Measurements from ENCODE around the gene ADCY1.

DNA sequence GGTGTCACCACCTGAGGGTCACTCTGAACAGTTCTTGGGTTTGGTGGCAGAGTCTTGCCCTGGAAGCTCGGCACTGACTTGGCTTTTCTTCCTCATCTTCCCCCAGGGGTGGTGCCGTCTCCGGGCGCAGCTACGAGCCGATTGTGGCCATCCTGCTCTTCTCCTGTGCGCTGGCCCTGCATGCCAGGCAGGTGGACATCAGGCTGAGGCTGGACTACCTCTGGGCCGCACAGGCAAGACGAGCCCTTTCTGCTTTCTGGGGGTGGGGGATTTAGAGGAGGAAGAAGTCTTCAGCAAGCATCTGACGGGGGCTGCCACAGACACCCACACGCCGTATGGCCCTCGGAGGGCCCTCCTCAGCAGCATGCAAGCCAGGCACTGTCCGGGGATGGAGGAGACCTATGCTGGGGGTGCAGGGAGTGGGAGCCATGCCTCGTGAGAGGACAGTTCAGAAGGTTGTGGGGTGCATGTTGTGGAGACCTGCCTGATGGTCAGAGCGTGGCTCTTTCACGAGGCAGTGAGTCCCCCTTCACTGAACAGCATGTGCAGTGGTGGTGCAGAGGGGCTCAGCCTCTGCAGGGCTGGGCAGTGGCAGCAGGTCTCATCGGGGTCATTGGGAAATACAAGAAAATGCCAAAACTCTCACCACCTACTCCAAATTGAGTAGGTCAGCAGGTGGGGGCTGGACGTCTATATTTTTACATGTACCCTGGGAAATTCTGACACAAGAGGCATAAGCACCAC, 112.4 kb downstream of the ADCY1 start:
- TF ChIP-seq, protein P1, sequence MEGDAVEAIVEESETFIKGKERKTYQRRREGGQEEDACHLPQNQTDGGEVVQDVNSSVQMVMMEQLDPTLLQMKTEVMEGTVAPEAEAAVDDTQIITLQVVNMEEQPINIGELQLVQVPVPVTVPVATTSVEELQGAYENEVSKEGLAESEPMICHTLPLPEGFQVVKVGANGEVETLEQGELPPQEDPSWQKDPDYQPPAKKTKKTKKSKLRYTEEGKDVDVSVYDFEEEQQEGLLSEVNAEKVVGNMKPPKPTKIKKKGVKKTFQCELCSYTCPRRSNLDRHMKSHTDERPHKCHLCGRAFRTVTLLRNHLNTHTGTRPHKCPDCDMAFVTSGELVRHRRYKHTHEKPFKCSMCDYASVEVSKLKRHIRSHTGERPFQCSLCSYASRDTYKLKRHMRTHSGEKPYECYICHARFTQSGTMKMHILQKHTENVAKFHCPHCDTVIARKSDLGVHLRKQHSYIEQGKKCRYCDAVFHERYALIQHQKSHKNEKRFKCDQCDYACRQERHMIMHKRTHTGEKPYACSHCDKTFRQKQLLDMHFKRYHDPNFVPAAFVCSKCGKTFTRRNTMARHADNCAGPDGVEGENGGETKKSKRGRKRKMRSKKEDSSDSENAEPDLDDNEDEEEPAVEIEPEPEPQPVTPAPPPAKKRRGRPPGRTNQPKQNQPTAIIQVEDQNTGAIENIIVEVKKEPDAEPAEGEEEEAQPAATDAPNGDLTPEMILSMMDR (IDR thresholded peaks at IDR 0.05): no peak
- TF ChIP-seq POLR2A (IDR thresholded peaks at IDR 0.05): no peak
- no peak for TF ChIP-seq POLR2AphosphoS5 (IDR thresholded peaks at IDR 0.05)
- TF ChIP-seq EP300 (IDR thresholded peaks at IDR 0.05): no peak

Data from suprapubic skin (tissue), 4 donors.